ENCODE measurements around the gene SYNPO. TPM values are rescaled to one million over a fixed set of nuclear protein-coding genes. Genes with fewer than 3 reads are reported as not detected.

SYNPO gene
- total RNA-seq, 1 donor from 2014 or later, result 587 TPM

DNA sequence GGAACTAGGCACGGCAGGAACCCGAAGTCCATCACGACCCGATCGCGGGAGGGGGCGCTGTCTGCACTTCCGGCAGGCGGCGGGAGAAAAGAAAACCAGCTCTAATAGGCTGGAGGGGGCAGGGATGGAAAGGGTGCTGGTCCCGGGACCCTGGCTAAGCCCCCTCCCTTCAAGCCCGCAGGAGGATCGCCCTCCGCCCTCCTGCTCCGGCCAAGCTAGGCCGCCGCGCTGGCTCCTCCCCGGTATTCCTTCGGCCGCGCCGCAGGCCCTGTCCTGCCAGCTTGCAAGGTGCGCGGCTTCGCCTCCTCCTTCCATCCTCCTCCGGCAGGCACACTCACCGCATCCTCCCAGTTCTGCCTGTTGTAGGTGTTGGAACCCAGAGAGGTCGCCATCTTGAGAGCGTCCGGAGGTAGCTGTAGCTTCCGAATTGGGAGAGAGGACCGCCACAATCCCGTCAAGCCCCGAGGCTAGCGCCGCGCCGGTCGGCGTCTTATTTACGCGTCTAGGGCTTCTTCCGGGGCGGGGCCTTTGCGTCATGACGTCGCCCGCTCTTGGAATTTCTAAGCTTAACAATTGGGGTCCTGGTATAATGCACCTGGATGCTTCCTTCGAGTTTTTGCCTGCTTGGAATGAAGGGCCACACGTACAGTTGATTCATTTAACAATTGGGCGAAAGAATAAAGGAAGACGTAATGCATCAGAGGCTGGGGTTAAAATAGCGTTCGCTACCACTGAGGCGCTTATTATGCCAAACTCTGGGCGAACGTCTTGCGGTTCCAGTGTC lies 60.3 kb downstream of the SYNPO start, which contains the start of gene RBM22:
TSS of gene RBM22 (minus strand) at position 469 of the 784 bp plus-strand sequence. CDS start at position 392, 77 bp downstream.
- ATAC-seq (peak; percentile 99), DNase-seq (ENCODE audit: missing footprints) (peak; percentile 97)
- intact Hi-C loops (cut with DNase I), result loop anchor here (5.0 kb wide), 3 partner anchors 43 to 147 kb away; partner anchors contain the start of genes IRGM and SMIM3

DNA sequence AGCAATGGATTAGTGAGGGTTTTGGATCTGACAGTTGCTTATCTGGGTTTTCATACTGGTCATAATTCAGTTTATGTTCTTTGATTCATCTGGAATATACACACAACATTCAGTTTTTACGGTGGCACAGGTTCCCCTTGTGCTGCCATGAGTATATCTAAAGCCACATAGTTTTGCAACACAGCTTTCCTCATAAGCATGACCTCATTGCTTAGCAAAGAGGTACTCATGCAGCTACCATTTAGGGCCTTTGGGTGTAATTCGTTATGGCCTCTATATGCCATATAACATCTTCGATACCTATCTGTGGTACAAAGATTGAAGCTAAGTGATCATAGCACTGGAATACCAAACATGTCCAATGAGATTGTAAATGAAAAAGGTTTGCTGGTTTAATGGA lies 63.3 kb downstream of the SYNPO start:
- intact Hi-C loops (cut with DNase I), result loop anchor here (5.0 kb wide), 3 partner anchors 46 to 144 kb away; partner anchors contain the start of genes IRGM and SMIM3
- no peak for ATAC-seq
- DNase-seq (ENCODE audit: missing footprints), result no peak

DNA sequence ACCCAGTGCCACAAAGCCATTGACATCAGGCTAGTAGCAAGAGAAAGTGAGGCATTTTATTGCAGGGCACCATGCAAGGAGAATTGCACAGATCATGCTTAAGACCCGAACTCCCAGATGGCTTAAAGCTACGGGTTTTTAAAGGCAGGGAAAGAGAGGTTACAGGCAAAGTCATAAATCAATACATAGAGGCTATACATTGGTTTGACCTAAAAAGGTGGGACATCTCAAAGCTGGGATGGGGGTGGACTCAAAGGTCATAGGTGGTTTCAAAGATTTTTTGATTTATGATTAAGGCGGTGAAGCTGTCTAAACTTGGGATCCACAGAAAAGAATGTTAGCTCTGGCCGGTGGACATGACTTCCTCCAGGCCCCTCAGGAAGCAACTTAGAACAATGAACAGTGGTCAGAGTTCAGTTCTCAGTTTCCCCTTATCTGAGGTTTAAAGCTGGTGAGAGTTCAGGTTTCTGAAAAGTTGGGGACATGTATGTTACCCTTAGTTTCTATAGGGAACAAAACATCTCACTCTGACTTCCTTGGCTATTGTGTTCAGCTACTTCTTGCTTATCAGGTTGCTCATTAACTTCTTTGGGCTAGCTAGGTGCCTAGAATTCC lies 66.4 kb downstream of the SYNPO start:
- DNase-seq (ENCODE audit: missing footprints) (no peak), ATAC-seq (no peak)
- intact Hi-C loops (cut with DNase I), result no loop called here

Other genes with a start within 250 kb of the SYNPO start
- 327 TPM for gene CD74, start 227.8 kb upstream of the SYNPO start, total RNA-seq
- 1,267 TPM for gene RPS14, start 190.9 kb upstream of the SYNPO start, total RNA-seq
- 60.4 TPM for gene NDST1, start 132.5 kb upstream of the SYNPO start, total RNA-seq
- gene MYOZ3, start 20.6 kb downstream of the SYNPO start, total RNA-seq, result 5.5 TPM
- gene RBM22, start 60.4 kb downstream of the SYNPO start, total RNA-seq, result 30.5 TPM
- gene DCTN4, start 118.4 kb downstream of the SYNPO start, total RNA-seq, result 46.4 TPM
- gene SMIM3, start 138.1 kb downstream of the SYNPO start, total RNA-seq, result 19.8 TPM
- not detected for gene IRGM, start 205.9 kb downstream of the SYNPO start, total RNA-seq